Panc1 (cell line): ENCODE results near the gene KCTD13. TPM values are rescaled to one million over a fixed set of nuclear protein-coding genes. Genes with fewer than 3 reads are reported as not detected.

Experiments
- ATAC-seq: fragments of 200-7000 bp; cut with Tn5 transposase; 2 replicates; pipeline ENCODE4 v1.9.1; 2020; ENCODE audit warnings: mild to moderate bottlenecking, moderate library complexity
- BruUV-seq: library from RNA; stranded (reverse); fragments of 400-500 nt; replicated peaks from 2 replicates; lab custom pipeline; 2021; lab: Mats Ljungman, UMichigan
- CTCF ChIA-PET: fragments of 300-600 bp; sonication (Branson Sonifier 250); formaldehyde crosslinking; loops from one replicate; lab custom pipeline; 2022; ENCODE audit warnings: antibody characterized with exemption; lab: Charles Lee
- POLR2A ChIA-PET: fragments of 300-600 bp; sonication (Branson Sonifier 250); formaldehyde crosslinking; loops from one replicate; lab custom pipeline; 2022; ENCODE audit warnings: antibody characterized with exemption; lab: Charles Lee
- DNase-seq: peaks from one replicate; pipeline ENCODE4 v3.0.0-alpha.2; 2010; ENCODE audit warnings: low read depth, low spot score
- H3K27ac ChIP-seq: 2 replicates; pipeline ENCODE4 v1.5.1; 2011; ENCODE audit warnings: mild to moderate bottlenecking, low read length, inconsistent platforms
- H3K27me3 ChIP-seq: fragments of 200-500 bp; sonication (Bioruptor generic); 2 replicates; pipeline ENCODE4 v1.6.0; 2014; ENCODE audit warnings: low read length, inconsistent platforms; ENCODE audit not compliant: control insufficient read depth, insufficient read depth
- H3K36me3 ChIP-seq: fragments of 200-500 bp; sonication (Bioruptor generic); 2 replicates; pipeline ENCODE4 v1.5.1; 2014; ENCODE audit warnings: inconsistent platforms, mild to moderate bottlenecking, low read length, moderate library complexity; ENCODE audit not compliant: control insufficient read depth, insufficient read depth
- H3K4me1 ChIP-seq: 2 replicates; pipeline ENCODE4 v1.5.1; 2011; ENCODE audit warnings: inconsistent platforms, mild to moderate bottlenecking, low read length, moderate library complexity; ENCODE audit not compliant: control insufficient read depth, insufficient read depth
- H3K4me3 ChIP-seq, 2 experiments: 2 replicates each; pipeline ENCODE4 v1.5.1; 2011 to 2012; ENCODE audit warnings: low read depth in 2 of 2, low read length in 2 of 2, mild to moderate bottlenecking in 2 of 2, inconsistent platforms in 1 of 2, moderate library complexity in 1 of 2
- H3K9me3 ChIP-seq: fragments of 200-500 bp; sonication (Bioruptor generic); 2 replicates; pipeline ENCODE4 v1.5.1; 2014; ENCODE audit warnings: low read depth, mild to moderate bottlenecking, inconsistent platforms, low read length, moderate library complexity; ENCODE audit not compliant: control insufficient read depth, insufficient read depth
- POLR2AphosphoS5 ChIP-seq: IDR thresholded peaks from 2 replicates; pipeline ENCODE4 v1.6.1; 2012; ENCODE audit warnings: mild to moderate bottlenecking, low read depth, low read length, moderate library complexity
- REST ChIP-seq, 2 experiments: IDR thresholded peaks; 2 replicates each; pipeline ENCODE4 v1.6.1; 2011 to 2012; ENCODE audit warnings: low read depth in 2 of 2, control low read depth in 1 of 2, low read length in 1 of 2, mild to moderate bottlenecking in 1 of 2, moderate library complexity in 1 of 2; ENCODE audit not compliant: insufficient read depth in 1 of 2
- SIN3A ChIP-seq: IDR thresholded peaks from 2 replicates; pipeline ENCODE4 v1.6.1; 2012; ENCODE audit warnings: low read depth, mild to moderate bottlenecking, low read length, moderate library complexity, borderline replicate concordance; ENCODE audit not compliant: insufficient read depth
- TCF7L2 ChIP-seq: IDR thresholded peaks from 2 replicates; pipeline ENCODE4 v1.6.1; 2011; ENCODE audit warnings: mild to moderate bottlenecking, low read depth, low read length, inconsistent platforms
- in situ Hi-C: cut with HindIII; loops from 2 replicates; pipeline ENCODE4 v1.10.0; 2016; ENCODE audit warnings: low sequenced_read_pairs, low pct_unique_long_range_greater_than_20kb
- intact Hi-C: fragments of 100-400 bp; cut with micrococcal nuclease; formaldehyde crosslinking; loops from one replicate; pipeline ENCODE4 v1.10.0; 2022; ENCODE audit not compliant: unreplicated experiment
- total RNA-seq: library from RNA; stranded (reverse); gene quantifications from one replicate; pipeline ENCODE4 v1.2.1, GENCODE V29; 2021; ENCODE audit not compliant: unreplicated experiment
- TF ChIP-seq, protein P1 (sequence below): fragments of 450-650 bp; IDR thresholded peaks from 2 replicates; pipeline ENCODE4 v1.5.1; 2017; ENCODE audit warnings: mild to moderate bottlenecking

KCTD13 gene
- total RNA-seq, 1 experiment from 2014 or later: 45.7 TPM

- CTCF ChIA-PET: no interaction called here
- H3K27me3 ChIP-seq: no peaks in the 10 kb centered on the region
- in situ Hi-C loops: no loop called here
- no TSS peak for BruUV-seq
- no peak overlapping the region for H3K27ac ChIP-seq
- no peaks in the 10 kb centered on the region for H3K36me3 ChIP-seq
- no peaks in the 10 kb centered on the region for H3K9me3 ChIP-seq
- POLR2A ChIA-PET: no interaction called here
- DNase-seq (no peak), ATAC-seq (no peak)
- intact Hi-C loops: no loop called here
- peaks cover 5% of the 10 kb centered on the region; the same call in 1 of the 2 replicates for H3K4me1 ChIP-seq
- no peak overlapping the region for H3K4me3 ChIP-seq
- TF ChIP-seq POLR2AphosphoS5 (no peak), TCF7L2 (no peak), REST (IDR thresholded peaks at IDR 0.05; ENCODE audit: insufficient read depth in 1 of 2, low read depth in 2 of 2, low read length in 1 of 2) (no peak), SIN3A (no peak)
- TF ChIP-seq, protein P1, sequence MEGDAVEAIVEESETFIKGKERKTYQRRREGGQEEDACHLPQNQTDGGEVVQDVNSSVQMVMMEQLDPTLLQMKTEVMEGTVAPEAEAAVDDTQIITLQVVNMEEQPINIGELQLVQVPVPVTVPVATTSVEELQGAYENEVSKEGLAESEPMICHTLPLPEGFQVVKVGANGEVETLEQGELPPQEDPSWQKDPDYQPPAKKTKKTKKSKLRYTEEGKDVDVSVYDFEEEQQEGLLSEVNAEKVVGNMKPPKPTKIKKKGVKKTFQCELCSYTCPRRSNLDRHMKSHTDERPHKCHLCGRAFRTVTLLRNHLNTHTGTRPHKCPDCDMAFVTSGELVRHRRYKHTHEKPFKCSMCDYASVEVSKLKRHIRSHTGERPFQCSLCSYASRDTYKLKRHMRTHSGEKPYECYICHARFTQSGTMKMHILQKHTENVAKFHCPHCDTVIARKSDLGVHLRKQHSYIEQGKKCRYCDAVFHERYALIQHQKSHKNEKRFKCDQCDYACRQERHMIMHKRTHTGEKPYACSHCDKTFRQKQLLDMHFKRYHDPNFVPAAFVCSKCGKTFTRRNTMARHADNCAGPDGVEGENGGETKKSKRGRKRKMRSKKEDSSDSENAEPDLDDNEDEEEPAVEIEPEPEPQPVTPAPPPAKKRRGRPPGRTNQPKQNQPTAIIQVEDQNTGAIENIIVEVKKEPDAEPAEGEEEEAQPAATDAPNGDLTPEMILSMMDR: no peak
Observed at GRCh38 chr16:29896841-29897240, 29.2 kb downstream of the KCTD13 start.

DNA sequence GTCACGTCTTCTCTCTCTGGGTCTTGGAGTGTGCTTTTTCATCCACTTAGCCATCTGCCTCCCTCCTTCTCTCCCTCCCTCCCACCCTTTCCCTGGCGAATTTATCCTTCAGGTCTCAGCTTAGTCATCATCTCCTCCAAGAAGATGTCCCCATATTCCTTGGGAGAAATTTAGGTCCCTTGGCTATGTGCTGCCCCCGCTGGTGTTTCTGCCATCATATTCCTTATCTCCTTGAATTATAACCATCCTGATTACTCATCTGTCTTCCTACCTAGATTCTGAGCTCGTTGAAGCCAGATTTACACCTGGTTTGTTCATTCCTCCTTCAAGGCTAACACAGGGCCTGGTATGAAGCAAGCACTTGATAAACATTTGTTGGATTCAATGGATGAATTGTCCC, 31.7 kb downstream of the KCTD13 start:
- ChIA-PET POLR2A (no interaction called here), CTCF (no interaction called here)
- H3K27me3 ChIP-seq: no peaks in the 10 kb centered on the region
- in situ Hi-C loops: no loop called here
- H3K36me3 ChIP-seq: no peaks in the 10 kb centered on the region
- DNase-seq (no peak), ATAC-seq (no peak)
- no peak for TF ChIP-seq SIN3A
- TF ChIP-seq REST (IDR thresholded peaks at IDR 0.05; ENCODE audit: insufficient read depth in 1 of 2, low read depth in 2 of 2, low read length in 1 of 2): no peak
- no peak for TF ChIP-seq POLR2AphosphoS5
- TF ChIP-seq TCF7L2: no peak
- TF ChIP-seq, protein P1: no peak
- H3K27ac ChIP-seq: no peak overlapping the region
- peaks cover 5% of the 10 kb centered on the region; the same call in 1 of the 2 replicates for H3K4me1 ChIP-seq
- H3K4me3 ChIP-seq: no peak overlapping the region
- intact Hi-C loops: no loop called here
- no TSS peak for BruUV-seq
- H3K9me3 ChIP-seq: no peaks in the 10 kb centered on the region
